ENCODE data around the gene RBMS1. TPM values are rescaled to one million over a fixed set of nuclear protein-coding genes. Genes with fewer than 3 reads are reported as not detected.

The RBMS1 gene
- total and polyA plus RNA-seq, 8 donors, result 91.7 to 133 (median 119) TPM

DNA sequence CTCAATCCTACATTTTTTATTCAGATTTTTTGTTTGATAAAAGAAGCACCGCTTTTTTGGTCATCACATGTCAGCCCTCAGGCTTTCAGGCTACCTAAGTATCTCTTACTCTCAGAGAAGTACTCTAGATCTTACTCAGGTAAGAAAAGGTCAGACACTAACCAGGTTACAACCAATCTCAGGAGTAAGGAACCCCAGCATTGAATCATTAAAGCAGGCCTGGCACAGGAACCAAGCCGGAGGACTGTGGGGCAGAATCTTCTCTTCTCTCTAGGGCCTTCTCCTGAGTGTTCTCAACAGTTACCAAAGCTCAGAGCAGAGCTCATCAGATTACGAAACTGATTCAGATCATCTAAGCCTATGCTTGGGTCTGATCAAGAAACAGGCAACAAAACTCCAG, 28.2 kb downstream of the RBMS1 start:
- DNase-seq (no peak), ATAC-seq (no peak)
- H3K9me3 ChIP-seq, result no peaks in the 10 kb centered on the region
- intact Hi-C loops (cut with DNase I), result no loop called here
- H3K4me3 ChIP-seq, result no peak overlapping the region
- H3K27me3 ChIP-seq, result no peaks in the 10 kb centered on the region
- TF ChIP-seq, protein P1, sequence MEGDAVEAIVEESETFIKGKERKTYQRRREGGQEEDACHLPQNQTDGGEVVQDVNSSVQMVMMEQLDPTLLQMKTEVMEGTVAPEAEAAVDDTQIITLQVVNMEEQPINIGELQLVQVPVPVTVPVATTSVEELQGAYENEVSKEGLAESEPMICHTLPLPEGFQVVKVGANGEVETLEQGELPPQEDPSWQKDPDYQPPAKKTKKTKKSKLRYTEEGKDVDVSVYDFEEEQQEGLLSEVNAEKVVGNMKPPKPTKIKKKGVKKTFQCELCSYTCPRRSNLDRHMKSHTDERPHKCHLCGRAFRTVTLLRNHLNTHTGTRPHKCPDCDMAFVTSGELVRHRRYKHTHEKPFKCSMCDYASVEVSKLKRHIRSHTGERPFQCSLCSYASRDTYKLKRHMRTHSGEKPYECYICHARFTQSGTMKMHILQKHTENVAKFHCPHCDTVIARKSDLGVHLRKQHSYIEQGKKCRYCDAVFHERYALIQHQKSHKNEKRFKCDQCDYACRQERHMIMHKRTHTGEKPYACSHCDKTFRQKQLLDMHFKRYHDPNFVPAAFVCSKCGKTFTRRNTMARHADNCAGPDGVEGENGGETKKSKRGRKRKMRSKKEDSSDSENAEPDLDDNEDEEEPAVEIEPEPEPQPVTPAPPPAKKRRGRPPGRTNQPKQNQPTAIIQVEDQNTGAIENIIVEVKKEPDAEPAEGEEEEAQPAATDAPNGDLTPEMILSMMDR (IDR thresholded peaks at IDR 0.05), result no peak
- H3K4me1 ChIP-seq, result peaks cover 6 to 14% of the 10 kb centered on the region in 2 donors
- H3K36me3 ChIP-seq, result no peaks in the 10 kb centered on the region
- H3K27ac ChIP-seq, result no peak overlapping the region

DNA sequence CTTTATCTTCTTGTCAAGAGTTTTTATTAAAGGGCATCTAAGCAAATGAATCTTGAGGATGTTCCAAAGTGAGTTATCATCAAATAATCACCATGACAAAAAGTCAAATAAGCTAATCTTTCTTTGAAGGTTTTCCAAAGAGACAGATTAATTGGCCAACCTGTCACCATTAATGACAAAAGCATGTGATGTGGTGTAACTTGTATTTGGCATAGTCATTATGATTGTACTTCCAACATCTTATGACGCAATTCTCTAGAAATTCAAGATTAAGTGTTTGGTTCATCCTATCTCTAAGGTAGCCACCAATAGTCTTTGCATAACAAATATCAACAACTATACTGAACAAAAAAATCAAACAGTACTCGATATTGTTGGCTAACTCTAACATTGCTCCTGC, 28.6 kb downstream of the RBMS1 start:
- H3K27ac ChIP-seq, result no peak overlapping the region
- ATAC-seq, result no peak

DNA sequence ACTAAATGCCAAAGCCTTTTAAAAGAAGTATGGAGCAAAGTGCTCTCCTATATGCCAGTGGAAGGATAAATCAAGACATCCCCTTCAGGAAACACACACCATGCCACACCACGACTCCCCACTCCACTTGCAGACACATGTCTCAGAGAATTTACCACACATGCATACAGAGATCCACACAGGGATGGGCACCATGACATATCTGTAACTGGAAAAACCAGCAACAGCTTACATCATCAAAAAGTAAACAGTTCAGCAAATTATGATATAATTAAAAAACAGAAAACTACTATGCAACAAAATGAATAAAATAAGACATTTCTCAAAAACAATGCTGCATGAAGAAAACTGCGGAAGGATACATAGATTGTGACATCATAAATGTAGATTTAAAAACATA, 29.6 kb downstream of the RBMS1 start:
- Histone ChIP-seq H3K9me3 (no peaks in the 10 kb centered on the region), H3K4me1 (peaks cover 10 to 18% of the 10 kb centered on the region in 2 donors), H3K36me3 (no peaks in the 10 kb centered on the region), H3K27ac (no peak overlapping the region), H3K27me3 (no peaks in the 10 kb centered on the region), H3K4me3 (no peak overlapping the region)
- TF ChIP-seq, protein P1 (IDR thresholded peaks at IDR 0.05), result no peak
- no peak for DNase-seq
- intact Hi-C loops (cut with DNase I), result no loop called here
- ATAC-seq, result no peak

More for the DNA sequence above, 28.6 kb downstream of the RBMS1 start:
- Histone ChIP-seq H3K4me1 (peaks cover 6 to 14% of the 10 kb centered on the region in 2 donors), H3K36me3 (no peaks in the 10 kb centered on the region), H3K4me3 (no peak overlapping the region), H3K9me3 (no peaks in the 10 kb centered on the region), H3K27me3 (no peaks in the 10 kb centered on the region)
- no peak for DNase-seq
- intact Hi-C loops (cut with DNase I), result no loop called here
- TF ChIP-seq, protein P1 (IDR thresholded peaks at IDR 0.05), result no peak

DNA sequence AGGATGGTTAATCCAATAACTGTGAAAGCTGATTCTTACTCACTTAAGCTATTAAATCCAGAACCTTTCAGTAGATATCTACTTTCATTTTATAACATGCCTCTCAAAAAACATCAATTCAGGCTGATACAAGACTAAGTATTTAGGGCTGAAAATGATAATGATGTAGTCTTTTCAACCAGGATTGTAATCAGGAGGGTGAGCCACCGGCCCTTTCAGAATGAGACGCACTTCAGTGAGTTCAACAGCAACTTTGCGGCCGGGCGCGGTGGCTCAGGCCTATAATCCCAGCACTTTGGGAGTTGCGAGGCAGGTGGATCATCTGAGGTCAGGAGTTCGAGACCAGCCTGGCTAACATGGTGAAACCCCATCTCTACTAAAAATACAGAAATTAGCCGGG, 30.4 kb downstream of the RBMS1 start:
- no peak for DNase-seq
- no peaks in the 10 kb centered on the region for H3K9me3 ChIP-seq
- H3K27ac ChIP-seq, result no peak overlapping the region
- no peaks in the 10 kb centered on the region for H3K36me3 ChIP-seq
- intact Hi-C loops (cut with DNase I), result no loop called here
- no peak for ATAC-seq
- TF ChIP-seq, protein P1 (IDR thresholded peaks at IDR 0.05), result no peak
- no peak overlapping the region for H3K4me3 ChIP-seq
- H3K4me1 ChIP-seq, result peaks cover 13 to 23% of the 10 kb centered on the region in 2 donors
- no peaks in the 10 kb centered on the region for H3K27me3 ChIP-seq

DNA sequence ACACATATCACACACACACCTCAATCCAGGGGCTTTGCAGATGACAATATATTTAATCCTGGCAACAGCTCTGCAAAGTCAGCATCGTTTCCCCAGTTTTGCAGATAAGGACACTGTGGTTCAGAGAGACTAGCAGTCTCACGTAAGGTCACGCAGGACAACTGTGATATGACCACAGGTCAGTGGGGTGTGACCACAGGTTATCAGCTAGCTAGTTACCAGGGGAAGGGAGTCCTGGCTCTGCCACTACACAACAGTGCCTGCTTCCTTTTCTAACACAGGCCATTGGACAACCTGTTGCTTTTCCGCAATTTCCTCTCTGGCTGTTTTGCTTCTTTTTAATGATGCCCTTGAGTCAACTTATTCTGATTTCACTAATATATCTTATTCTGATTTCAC, 33.3 kb downstream of the RBMS1 start:
- no peak overlapping the region for H3K27ac ChIP-seq

More for the DNA sequence above, 33.3 kb downstream of the RBMS1 start:
- intact Hi-C loops (cut with DNase I), result no loop called here
- H3K4me3 ChIP-seq, result no peak overlapping the region
- no peaks in the 10 kb centered on the region for H3K9me3 ChIP-seq
- ATAC-seq (no peak), DNase-seq (no peak)
- TF ChIP-seq, protein P1 (IDR thresholded peaks at IDR 0.05), result no peak
- H3K36me3 ChIP-seq, result no peaks in the 10 kb centered on the region
- no peaks in the 10 kb centered on the region for H3K27me3 ChIP-seq
- peaks cover 13 to 29% of the 10 kb centered on the region in 2 donors for H3K4me1 ChIP-seq

Data from left lung (tissue), 10 donors.